D341Med (cell line): ENCODE results near the gene NKAIN2.

Source experiments
- DNase-seq: peaks from one replicate; pipeline ENCODE4 v3.0.0; 2012; ENCODE audit warnings: low spot score

Gene NKAIN2

GRCh38 chr6:124825564-124825963, 1021.9 kb downstream of the NKAIN2 start:
- DNase-seq: no peak

GRCh38 chr6:124829822-124830221, 1026.2 kb downstream of the NKAIN2 start:
- DNase-seq: no peak

- DNase-seq: no peak
These were observed 1026.8 kb downstream of the NKAIN2 start for GRCh38 chr6:124830506-124830905.

- DNase-seq: no peak
These were observed 1050.8 kb downstream of the NKAIN2 start for GRCh38 chr6:124854338-124854922.

GRCh38 chr6:124857746-124858145, 1054.1 kb downstream of the NKAIN2 start:
- DNase-seq: no peak

- DNase-seq: no peak
These were observed 1054.9 kb downstream of the NKAIN2 start for GRCh38 chr6:124858564-124858963.

- no peak for DNase-seq
These were observed 1055.7 kb downstream of the NKAIN2 start for GRCh38 chr6:124859366-124859765.

GRCh38 chr6:124866040-124866439, 1062.4 kb downstream of the NKAIN2 start:
- no peak for DNase-seq

- no peak for DNase-seq
These were observed 1063.5 kb downstream of the NKAIN2 start for GRCh38 chr6:124867121-124867520.

- no peak for DNase-seq
These were observed 1064.8 kb downstream of the NKAIN2 start for GRCh38 chr6:124868481-124868880.

GRCh38 chr6:124869416-124869815, 1065.8 kb downstream of the NKAIN2 start:
- DNase-seq: no peak

- no peak for DNase-seq
These were observed 1067.2 kb downstream of the NKAIN2 start for GRCh38 chr6:124870611-124871459.

GRCh38 chr6:124872361-124873065, 1068.8 kb downstream of the NKAIN2 start:
- DNase-seq: no peak

GRCh38 chr6:124873066-124873410, 1069.4 kb downstream of the NKAIN2 start:
- DNase-seq: no peak
